NOMO-1 treated with dmso at 0.1 percent for 144 hours (cell line): ENCODE results near the gene ITGA11.
A peak's percentile ranks its signal among the peaks of the same experiment; 100 is the strongest.

ENCODE experiments used
- DNase-seq: peaks from one replicate; lab custom pipeline; 2025; ENCODE audit not compliant: unreplicated experiment; lab: John Stamatoyannopoulos, UW

The ITGA11 gene

GRCh38 chr15:68311859-68312557 is 120.0 kb downstream of the ITGA11 start:
- no peak for DNase-seq

DNA sequence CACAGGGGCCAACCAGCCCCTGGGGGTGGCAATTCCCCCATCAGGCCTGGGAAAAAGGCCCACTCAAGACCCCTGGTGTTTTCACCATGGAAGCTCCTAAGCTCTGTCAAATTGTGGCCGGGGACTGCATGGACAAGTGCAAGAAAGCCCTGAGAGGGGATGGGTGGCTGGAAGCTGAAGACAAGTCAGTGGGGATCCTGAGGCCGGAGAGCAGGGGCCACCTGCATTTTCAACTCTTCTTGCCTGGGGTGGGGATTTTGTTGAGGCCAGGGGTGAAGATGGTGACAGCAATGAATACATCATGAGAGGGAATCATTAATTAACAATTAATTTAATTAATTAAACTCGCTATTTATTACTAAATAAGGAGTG is 120.5 kb downstream of the ITGA11 start:
- no peak for DNase-seq

GRCh38 chr15:68310804-68311463 is 121.0 kb downstream of the ITGA11 start:
- no peak for DNase-seq

- DNase-seq, result no peak
Observed at GRCh38 chr15:68310178-68310803, 121.7 kb downstream of the ITGA11 start.

DNA sequence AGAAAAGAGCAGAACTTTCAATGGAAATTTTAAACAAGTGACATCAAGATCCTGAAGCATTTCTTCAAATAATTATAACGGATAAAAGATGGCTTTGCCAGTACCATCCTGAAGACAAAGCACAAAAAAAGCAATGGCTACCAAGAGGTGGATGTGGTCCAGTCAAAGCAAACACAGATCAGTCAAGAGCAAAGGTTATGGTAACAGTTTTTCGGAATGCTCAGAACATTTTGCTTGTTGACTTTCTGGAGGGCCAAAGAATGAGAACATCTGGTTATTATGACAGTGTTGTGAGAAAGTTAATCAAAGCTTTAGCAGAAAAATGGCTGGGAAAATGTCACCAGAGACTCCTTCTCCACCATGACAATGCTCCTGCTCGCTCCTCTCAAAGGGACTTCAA is 122.9 kb downstream of the ITGA11 start:
- no peak for DNase-seq

GRCh38 chr15:68307131-68307928 is 124.6 kb downstream of the ITGA11 start:
- DNase-seq, result no peak

- DNase-seq, result no peak
Observed at GRCh38 chr15:68305420-68305871, 126.5 kb downstream of the ITGA11 start.

DNA sequence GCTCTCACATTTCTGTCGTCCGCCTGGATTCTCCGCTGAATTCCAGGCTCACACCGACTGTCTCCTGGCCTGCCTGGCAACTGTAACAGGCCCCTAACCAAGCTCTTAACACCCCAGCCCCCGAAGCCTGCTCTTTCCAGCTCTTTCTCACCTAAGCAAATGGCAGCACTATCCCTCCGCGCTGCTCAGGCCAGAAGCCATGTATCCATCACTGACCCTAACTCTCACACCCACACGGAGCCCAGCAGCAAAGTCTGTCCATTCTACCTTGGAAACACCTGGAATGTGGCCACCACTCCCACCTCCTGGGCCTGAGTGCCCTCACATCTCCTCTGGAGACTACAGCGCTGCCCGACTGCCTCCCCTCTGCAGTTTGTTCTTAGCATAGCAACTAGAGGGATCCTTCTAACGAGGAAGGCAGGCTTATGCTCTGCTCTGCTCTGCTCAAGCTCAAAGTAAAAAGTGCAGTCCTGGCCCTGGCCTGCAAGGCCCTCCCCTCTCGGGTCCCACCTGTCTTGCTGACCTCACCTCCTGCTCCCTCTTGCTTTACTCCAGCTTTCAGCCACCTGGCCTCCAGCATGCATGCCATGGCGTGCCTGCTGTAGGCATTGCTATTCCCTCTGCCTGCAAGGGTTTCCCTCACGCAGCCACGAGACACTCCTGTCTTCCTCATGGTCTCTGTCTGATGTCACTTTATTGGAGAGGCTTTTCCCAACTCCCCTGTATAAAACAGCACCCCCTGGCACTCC is 127.2 kb downstream of the ITGA11 start:
- DNase-seq, result no peak

- no peak for DNase-seq
Observed at GRCh38 chr15:68303560-68304436, 128.2 kb downstream of the ITGA11 start.

GRCh38 chr15:68303134-68303533 is 128.8 kb downstream of the ITGA11 start:
- DNase-seq, result no peak

DNA sequence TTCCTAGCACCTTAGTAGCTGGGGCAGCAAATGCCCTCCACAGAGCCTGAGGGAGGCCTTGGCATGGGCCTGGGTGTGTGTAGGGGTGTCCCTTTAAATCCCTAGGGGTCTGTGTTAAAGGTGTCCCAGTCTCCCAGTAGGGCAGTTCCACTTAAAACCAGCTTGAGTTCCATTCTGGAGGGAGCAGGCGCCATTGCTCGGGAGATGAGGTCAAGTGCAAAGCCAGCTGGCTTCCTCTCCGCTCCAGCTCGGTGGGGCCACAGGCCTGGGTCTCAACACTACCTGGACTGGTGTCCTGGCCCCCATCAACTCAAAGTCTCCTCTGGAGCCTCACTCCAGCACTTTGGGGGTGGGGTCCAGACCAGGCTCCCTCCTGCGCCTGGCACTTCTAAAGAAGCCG is 129.2 kb downstream of the ITGA11 start:
- no peak for DNase-seq

- DNase-seq, result no peak
Observed at GRCh38 chr15:68301301-68301700, 130.7 kb downstream of the ITGA11 start.

DNA sequence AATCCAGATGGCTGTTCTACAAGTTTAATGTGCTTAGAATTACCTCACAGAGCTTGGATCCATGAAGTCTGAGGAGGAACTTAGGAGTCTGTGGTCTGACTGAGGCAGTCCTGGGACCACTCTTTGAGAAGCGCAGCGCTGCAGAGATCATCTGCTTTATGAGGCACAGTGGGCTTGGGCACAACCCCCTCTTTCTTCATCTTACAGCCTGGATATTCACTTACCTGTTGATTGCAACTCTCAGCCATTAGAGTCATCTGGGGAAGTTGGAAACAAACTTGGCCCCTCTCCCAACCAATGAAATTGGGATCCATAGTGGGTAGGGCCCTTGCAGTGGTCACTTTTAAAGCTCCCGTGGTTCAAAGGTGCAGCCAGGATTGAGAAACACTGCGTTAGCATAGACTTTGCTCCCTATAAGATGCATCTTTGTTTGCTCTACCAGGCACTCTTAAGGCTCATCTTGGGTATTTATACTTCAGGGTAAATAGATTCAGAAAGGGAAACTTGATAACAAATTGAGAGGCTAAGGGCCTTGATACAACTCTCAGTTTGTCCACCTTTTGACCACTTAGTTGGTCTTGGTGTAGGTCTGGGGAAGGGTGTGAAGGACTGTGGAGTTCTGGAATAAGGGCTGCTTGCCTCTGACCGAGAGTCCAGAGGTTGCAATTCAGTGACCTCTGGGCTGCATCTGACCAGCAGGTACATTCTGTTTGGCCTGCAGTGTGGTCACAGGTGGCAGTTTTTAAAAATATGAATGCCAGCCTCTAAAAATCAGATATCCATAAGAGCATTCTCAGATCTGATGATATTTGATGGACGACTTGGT is 131.6 kb downstream of the ITGA11 start:
- no peak for DNase-seq

DNA sequence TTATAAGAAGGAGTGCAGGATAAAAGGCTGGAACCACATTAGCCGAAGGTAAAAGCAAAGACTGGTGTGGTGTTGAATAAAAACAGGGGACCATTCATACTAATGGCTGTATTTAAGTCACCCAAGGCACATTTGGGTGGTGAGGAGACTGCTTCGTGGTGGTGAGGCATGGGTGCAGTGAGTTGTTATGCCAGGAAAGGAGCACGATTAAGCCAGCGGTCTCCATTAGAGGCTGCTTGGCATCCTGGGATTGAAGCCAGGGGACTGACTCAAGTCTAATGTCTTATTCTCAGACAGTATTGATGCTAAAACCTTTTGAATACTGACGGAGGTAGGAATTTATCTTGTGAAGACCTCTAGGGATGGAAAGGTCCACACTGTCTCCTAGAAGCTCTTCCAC is 132.5 kb downstream of the ITGA11 start:
- no peak for DNase-seq

- peak; percentile 65 for DNase-seq
Observed at GRCh38 chr15:68298882-68299381, 133.0 kb downstream of the ITGA11 start.

DNA sequence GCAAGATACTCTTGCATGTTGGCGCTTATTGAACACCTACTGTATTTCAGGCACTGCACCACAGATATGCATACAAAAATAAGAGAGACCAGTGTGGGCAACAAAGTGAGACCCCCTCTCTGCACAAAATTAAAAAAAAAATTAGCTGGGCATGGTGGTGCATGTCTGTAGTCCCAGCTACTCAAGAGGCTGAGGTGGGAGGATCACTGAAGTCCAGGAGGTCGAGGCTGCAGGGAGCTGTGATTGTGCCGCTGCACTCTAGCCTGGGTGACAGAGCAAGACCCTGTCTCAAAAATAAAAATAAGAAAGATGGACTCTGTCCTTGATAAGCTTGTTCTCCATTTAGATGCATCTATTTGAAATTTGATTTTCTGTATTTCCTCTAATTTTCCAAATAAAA is 133.6 kb downstream of the ITGA11 start:
- no peak for DNase-seq

GRCh38 chr15:68295014-68295805 is 136.8 kb downstream of the ITGA11 start:
- DNase-seq, result no peak

GRCh38 chr15:68292967-68293366 is 139.0 kb downstream of the ITGA11 start:
- no peak for DNase-seq
